ENCODE measurements around the gene PRPS1L1. TPM values are rescaled to one million over a fixed set of nuclear protein-coding genes. Genes with fewer than 3 reads are reported as not detected.

The PRPS1L1 gene
- not detected in 2 replicates for total RNA-seq (2022)
- Bru-seq, nascent RNA = not detected
- BruChase-seq, experiment 1, labeled RNA remaining after a 6-hour chase = not detected
- BruChase-seq, experiment 2, labeled RNA remaining after a 2-hour chase = not detected
- long read RNA-seq = 0 reads

DNA sequence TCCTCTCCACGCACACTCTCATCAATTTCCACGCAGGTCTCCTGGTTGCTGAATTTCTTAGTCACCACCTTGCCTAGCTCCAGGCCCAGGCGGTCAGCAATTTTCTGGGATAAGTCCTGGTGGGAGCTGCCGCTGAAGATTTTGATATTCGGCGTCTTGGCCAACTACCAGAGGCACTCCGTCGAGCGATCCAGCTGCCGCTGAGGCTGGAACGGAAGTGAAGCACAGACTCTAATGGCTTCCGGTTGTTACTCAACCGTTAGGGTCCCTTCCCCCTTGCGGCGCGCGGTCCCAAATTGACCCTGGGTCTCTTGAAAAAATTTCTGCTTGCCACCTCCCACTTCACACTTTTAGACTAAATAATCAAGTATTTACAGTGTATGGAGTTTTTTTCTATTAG, at the start of gene PRPS1L1:
Gene PRPS1L1 (minus strand): TSS at position 219 of the 400 bp plus-strand sequence.
- intact Hi-C loops (cut with micrococcal nuclease) = no loop called here

DNA sequence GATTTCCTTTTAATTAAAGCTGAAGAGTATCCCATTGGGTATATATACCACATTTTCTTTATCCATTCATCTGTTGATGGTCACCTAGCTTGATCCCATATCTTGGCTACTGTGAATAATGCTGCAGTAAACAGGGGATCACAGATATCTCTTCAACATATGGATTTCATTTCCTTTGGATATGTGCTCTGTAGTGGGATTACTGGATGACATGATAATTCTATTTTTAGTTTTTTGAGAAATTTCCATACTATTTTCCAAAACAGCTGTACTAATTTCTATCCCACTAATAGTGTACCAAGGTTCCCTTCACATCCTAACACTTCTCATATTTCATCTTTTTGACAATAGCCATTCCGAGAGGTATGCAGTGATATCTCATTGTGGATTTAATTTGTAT, 48.8 kb upstream of the PRPS1L1 start:
- H3K27me3 Mint-ChIP-seq (ENCODE audit: insufficient read depth, unreplicated experiment) = no peaks in the 10 kb centered on the region
- no peak overlapping the region for H3K4me3 Mint-ChIP-seq (ENCODE audit: unreplicated experiment)
- ChIA-PET CTCF (interaction anchor here (0.9 to 1.0 kb wide), 2 partner anchors 12 to 282 kb away, joined by 4 to 7 read pairs; no protein-coding TSS in a partner anchor), POLR2A (interaction anchor here (0.7 kb wide), 1 partner anchor 57 kb away, joined by 3 read pairs; no protein-coding TSS in a partner anchor)
- no TSS peak for BruUV-seq (replicated peaks)
- no peak overlapping the region for H3K27ac Mint-ChIP-seq (ENCODE audit: low read depth, unreplicated experiment)
- DNase-seq (ENCODE audit: unreplicated experiment) = no peak
- H3K4me1 Mint-ChIP-seq (ENCODE audit: insufficient read depth, unreplicated experiment) = no peaks in the 10 kb centered on the region
- intact Hi-C loops (cut with micrococcal nuclease) = no loop called here
- TF ChIP-seq, protein P1, sequence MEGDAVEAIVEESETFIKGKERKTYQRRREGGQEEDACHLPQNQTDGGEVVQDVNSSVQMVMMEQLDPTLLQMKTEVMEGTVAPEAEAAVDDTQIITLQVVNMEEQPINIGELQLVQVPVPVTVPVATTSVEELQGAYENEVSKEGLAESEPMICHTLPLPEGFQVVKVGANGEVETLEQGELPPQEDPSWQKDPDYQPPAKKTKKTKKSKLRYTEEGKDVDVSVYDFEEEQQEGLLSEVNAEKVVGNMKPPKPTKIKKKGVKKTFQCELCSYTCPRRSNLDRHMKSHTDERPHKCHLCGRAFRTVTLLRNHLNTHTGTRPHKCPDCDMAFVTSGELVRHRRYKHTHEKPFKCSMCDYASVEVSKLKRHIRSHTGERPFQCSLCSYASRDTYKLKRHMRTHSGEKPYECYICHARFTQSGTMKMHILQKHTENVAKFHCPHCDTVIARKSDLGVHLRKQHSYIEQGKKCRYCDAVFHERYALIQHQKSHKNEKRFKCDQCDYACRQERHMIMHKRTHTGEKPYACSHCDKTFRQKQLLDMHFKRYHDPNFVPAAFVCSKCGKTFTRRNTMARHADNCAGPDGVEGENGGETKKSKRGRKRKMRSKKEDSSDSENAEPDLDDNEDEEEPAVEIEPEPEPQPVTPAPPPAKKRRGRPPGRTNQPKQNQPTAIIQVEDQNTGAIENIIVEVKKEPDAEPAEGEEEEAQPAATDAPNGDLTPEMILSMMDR (IDR thresholded peaks at IDR 0.05; ENCODE audit: unreplicated experiment) = no peak
- peaks cover 4% of the 10 kb centered on the region for H3K9me3 Mint-ChIP-seq (ENCODE audit: unreplicated experiment)
- no peaks in the 10 kb centered on the region for H3K36me3 Mint-ChIP-seq (ENCODE audit: insufficient read depth, unreplicated experiment)

More for the DNA sequence above, at the start of gene PRPS1L1:
- TF ChIP-seq, protein P1 (IDR thresholded peaks at IDR 0.05; ENCODE audit: unreplicated experiment) = no peak
- Mint-ChIP-seq H3K27me3 (ENCODE audit: insufficient read depth, unreplicated experiment) (no peaks in the 10 kb centered on the region), H3K9me3 (ENCODE audit: unreplicated experiment) (no peaks in the 10 kb centered on the region), H3K36me3 (ENCODE audit: insufficient read depth, unreplicated experiment) (no peaks in the 10 kb centered on the region), H3K27ac (ENCODE audit: low read depth, unreplicated experiment) (no peak within 1 kb of the TSS), H3K4me1 (ENCODE audit: insufficient read depth, unreplicated experiment) (no peaks in the 10 kb centered on the region), H3K4me3 (ENCODE audit: unreplicated experiment) (no peak within 1 kb of the TSS)
- CTCF ChIA-PET = no interaction called here
- no peak for DNase-seq (ENCODE audit: unreplicated experiment)
- POLR2A ChIA-PET = no interaction called here
- no TSS peak for BruUV-seq (replicated peaks)

- Mint-ChIP-seq H3K27me3 (ENCODE audit: insufficient read depth, unreplicated experiment) (no peaks in the 10 kb centered on the region), H3K9me3 (ENCODE audit: unreplicated experiment) (no peaks in the 10 kb centered on the region), H3K36me3 (ENCODE audit: insufficient read depth, unreplicated experiment) (no peaks in the 10 kb centered on the region), H3K4me1 (ENCODE audit: insufficient read depth, unreplicated experiment) (no peaks in the 10 kb centered on the region), H3K4me3 (ENCODE audit: unreplicated experiment) (no peak overlapping the region), H3K27ac (ENCODE audit: low read depth, unreplicated experiment) (no peak overlapping the region)
- TF ChIP-seq, protein P1 (IDR thresholded peaks at IDR 0.05; ENCODE audit: unreplicated experiment) = no peak
- BruUV-seq (replicated peaks) = no TSS peak
- ChIA-PET POLR2A (interaction anchor here (1.2 kb wide), 1 partner anchor 38 kb away, joined by 3 read pairs; no protein-coding TSS in a partner anchor), CTCF (no interaction called here)
- no peak for DNase-seq (ENCODE audit: unreplicated experiment)
- intact Hi-C loops (cut with micrococcal nuclease) = no loop called here
Observed at GRCh38 chr7:18068745-18069144, 41.1 kb upstream of the PRPS1L1 start.

- Mint-ChIP-seq H3K36me3 (ENCODE audit: insufficient read depth, unreplicated experiment) (no peaks in the 10 kb centered on the region), H3K4me3 (ENCODE audit: unreplicated experiment) (no peak overlapping the region), H3K4me1 (ENCODE audit: insufficient read depth, unreplicated experiment) (no peaks in the 10 kb centered on the region), H3K27ac (ENCODE audit: low read depth, unreplicated experiment) (no peak overlapping the region), H3K27me3 (ENCODE audit: insufficient read depth, unreplicated experiment) (no peaks in the 10 kb centered on the region), H3K9me3 (ENCODE audit: unreplicated experiment) (no peaks in the 10 kb centered on the region)
- ChIA-PET CTCF (interaction anchor here (0.5 to 1.0 kb wide), 6 partner anchors 12 to 1357 kb away, joined by 3 to 7 read pairs (median 3); no protein-coding TSS in a partner anchor), POLR2A (no interaction called here)
- TF ChIP-seq, protein P1 (IDR thresholded peaks at IDR 0.05; ENCODE audit: unreplicated experiment) = peak; percentile 46
- intact Hi-C loops (cut with micrococcal nuclease) = loop anchor here (2.0 kb wide), 1 partner anchor 280 kb away; no protein-coding TSS in a partner anchor
- BruUV-seq (replicated peaks) = no TSS peak
- DNase-seq (ENCODE audit: unreplicated experiment) = peak; percentile 49
Observed at GRCh38 chr7:18064242-18064838, 36.7 kb upstream of the PRPS1L1 start.

Measured in MCF 10A (cell line).